HepG2 (cell line): ENCODE measurements around the gene DPP6. TPM values are rescaled to one million over a fixed set of nuclear protein-coding genes. Genes with fewer than 3 reads are reported as not detected.

Experiments used
- ATAC-seq: fragments of 200-7000 bp; cut with Tn5 transposase; 3 replicates; pipeline ENCODE4 v1.9.1; 2020; ENCODE audit warnings: mild to moderate bottlenecking, moderate library complexity
- BruUV-seq: library from RNA; stranded (reverse); fragments of 400-500 nt; replicated peaks from 2 replicates; lab custom pipeline; 2021; lab: Mats Ljungman, UMichigan
- CTCF ChIA-PET: fragments of 300-600 bp; formaldehyde crosslinking; extraction: SDS; loops from one replicate; lab custom pipeline; 2021; ENCODE audit warnings: low total read pairs, inconsistent platforms, low intra/inter-chr PET ratio; lab: Yijun Ruan, JAX
- POLR2A ChIA-PET: fragments of 350-600 bp; sonication (Branson Sonifier 250); formaldehyde crosslinking; loops from one replicate; lab custom pipeline; 2020; ENCODE audit warnings: antibody characterized with exemption, inconsistent platforms; lab: Yijun Ruan, JAX
- DNase-seq: peaks from one replicate; pipeline ENCODE4 v3.0.0-alpha.2; 2015; ENCODE audit warnings: low spot score
- FAIRE-seq: peaks from 3 replicates; lab custom pipeline; 2011; peaks lifted over from hg19 to GRCh38; lab: Jason Lieb, UNC
- H2AFZ ChIP-seq: one replicate; pipeline ENCODE4 v1.6.1; 2011; ENCODE audit warnings: low read length, inconsistent platforms
- H3K27ac ChIP-seq: fragments of 300-600 bp; 3 replicates; pipeline ENCODE4 v1.8.0; 2011; ENCODE audit warnings: mixed run types, mild to moderate bottlenecking, mixed read lengths, low read length, inconsistent platforms; ENCODE audit not compliant: insufficient read depth; ENCODE audit errors: extremely low read length
- H3K27me3 ChIP-seq, 2 experiments: fragments of 200-600 bp in 1 of 2; 2 replicates in 1 of 2; 3 replicates in 1 of 2; pipeline versions ENCODE4 v1.6.0 to v1.8.0; 2011; ENCODE audit warnings: low read length in 2 of 2, mild to moderate bottlenecking in 2 of 2, moderate library complexity in 2 of 2, inconsistent platforms in 1 of 2; ENCODE audit not compliant: insufficient read depth in 2 of 2, control insufficient read depth in 1 of 2
- H3K36me3 ChIP-seq, 2 experiments: fragments of 200-600 bp in 1 of 2; replicated peaks in 1 of 2; 2 replicates in 1 of 2; 3 replicates in 1 of 2; pipeline versions ENCODE4 v1.5.1 to v1.8.0; 2011; ENCODE audit warnings: low read length in 2 of 2, inconsistent platforms in 1 of 2; ENCODE audit not compliant: insufficient read depth in 2 of 2, control insufficient read depth in 1 of 2
- H3K4me1 ChIP-seq: 2 replicates; pipeline ENCODE4 v1.5.1; 2012; ENCODE audit warnings: low read length, inconsistent platforms; ENCODE audit not compliant: insufficient read depth
- H3K4me2 ChIP-seq: 2 replicates; pipeline ENCODE4 v1.6.0; 2011; ENCODE audit warnings: low read depth, low read length, inconsistent platforms
- H3K4me3 ChIP-seq, 3 experiments: fragments of 200-600 bp in 1 of 3; sonication (generic), shearing (Covaris generic) in 1 of 3; replicated peaks in 1 of 3; 2 replicates each; pipeline ENCODE4 v1.5.1; 2011 to 2016; ENCODE audit warnings: low read length in 3 of 3, inconsistent platforms in 2 of 3, low read depth in 2 of 3, mild to moderate bottlenecking in 2 of 3, control low read depth in 1 of 3, mixed read lengths in 1 of 3; ENCODE audit not compliant: insufficient read depth in 1 of 3
- H3K79me2 ChIP-seq: one replicate; pipeline ENCODE4 v1.6.1; 2011; ENCODE audit warnings: low read length, inconsistent platforms; ENCODE audit not compliant: insufficient read depth
- H3K9ac ChIP-seq: 2 replicates; pipeline ENCODE4 v1.6.0; 2011; ENCODE audit warnings: mild to moderate bottlenecking, low read depth, low read length, inconsistent platforms; ENCODE audit not compliant: insufficient read depth
- H3K9me3 ChIP-seq: 2 replicates; pipeline ENCODE4 v1.5.1; 2012; ENCODE audit warnings: mild to moderate bottlenecking, low read length
- H4K20me1 ChIP-seq: 2 replicates; pipeline ENCODE4 v1.6.0; 2011; ENCODE audit warnings: inconsistent platforms, mild to moderate bottlenecking, low read length, moderate library complexity; ENCODE audit not compliant: insufficient read depth
- HNF4G ChIP-seq, 2 experiments: sonication (generic) in 1 of 2; formaldehyde crosslinking in 1 of 2; IDR thresholded peaks; 2 replicates each; pipeline versions ENCODE4 v1.4.0 to v1.6.1; 2011 to 2020; ENCODE audit warnings: borderline replicate concordance in 2 of 2, low read depth in 2 of 2, mild to moderate bottlenecking in 2 of 2, low read length in 1 of 2, missing genetic modification reagents in 1 of 2, moderate library complexity in 1 of 2
- NR2C2 ChIP-seq: sonication (generic); formaldehyde crosslinking; IDR thresholded peaks from 2 replicates; pipeline ENCODE4 v1.4.0; 2020; ENCODE audit warnings: missing genetic modification reagents, mild to moderate bottlenecking, moderate library complexity, borderline replicate concordance
- PCBP1 ChIP-seq: fragments of 200-400 bp; formaldehyde crosslinking; IDR thresholded peaks from 2 replicates; pipeline ENCODE4 v1.6.1; 2017; ENCODE audit warnings: mild to moderate bottlenecking, low read depth, low read length, borderline replicate concordance
- ZBTB43 ChIP-seq: sonication (generic); formaldehyde crosslinking; conservative IDR thresholded peaks from 2 replicates; pipeline ENCODE4 v1.4.0; 2020; ENCODE audit warnings: missing genetic modification reagents
- ZNF24 ChIP-seq: fragments of 450-650 bp; IDR thresholded peaks from 2 replicates; pipeline ENCODE4 v1.6.1; 2017; ENCODE audit warnings: antibody characterized with exemption, mild to moderate bottlenecking
- WGBS: methylation state at CpG from one replicate; pipeline ENCODE4 v1.1.6; 2017; ENCODE audit warnings: low lambda C conversion rate; 5-methylcytosine and 5-hydroxymethylcytosine counted together
- in situ Hi-C: cut with HindIII; loops from 2 replicates; pipeline ENCODE4 v1.10.0; 2017; ENCODE audit warnings: low pct_unique_long_range_greater_than_20kb; ENCODE audit not compliant: extremely low pct_ligation_motif_present
- intact Hi-C: fragments of 100-400 bp; cut with micrococcal nuclease; formaldehyde crosslinking; loops from one replicate; pipeline ENCODE4 v1.10.0; 2022; ENCODE audit not compliant: unreplicated experiment
- polyA plus RNA-seq, 8 experiments: library from polyadenylated mRNA; depleted of rRNA in 3 of 8; stranded (reverse) in 7 of 8; unstranded in 1 of 8; fragments of >200 nt; fragmentation: Illumina TruSeq in 4 of 8; extraction: Trizol in 4 of 8; gene quantifications; 2 replicates each; pipeline versions ENCODE4 v1.2.1 to v1.2.3, GENCODE V29; 2011 to 2016; ENCODE audit warnings: low read depth in 4 of 8, missing spikeins in 1 of 8, mixed read lengths in 1 of 8; ENCODE audit not compliant: insufficient read depth in 1 of 8
- total RNA-seq, 5 experiments: library from RNA; depleted of rRNA; stranded (reverse); fragments of >200 nt; fragmentation: Illumina TruSeq; extraction: Trizol; gene quantifications; 2 replicates each; pipeline ENCODE4 v1.2.3, GENCODE V29; 2016; ENCODE audit warnings: low read depth in 1 of 5
- TF ChIP-seq, protein P1 (sequence below): fragments of 450-650 bp; IDR thresholded peaks from 2 replicates; pipeline ENCODE4 v1.6.1; 2016

Gene DPP6
- total and polyA plus RNA-seq, 2 of the 13 experiments (the other 11 are each of a cell fraction or from before 2014, with no cell fraction given) = not detected

GRCh38 chr7:154882931-154883474 is 830.8 kb downstream of the DPP6 start:
- POLR2A ChIA-PET = no interaction called here

More at GRCh38 chr7:154882931-154883474, 830.8 kb downstream of the DPP6 start:
- in situ Hi-C loops = no loop called here
- Histone ChIP-seq H3K4me1 (no peaks in the 10 kb centered on the region), H3K79me2 (no peaks in the 10 kb centered on the region), H3K36me3 (no peaks in the 10 kb centered on the region), H2AFZ (no peak overlapping the region), H3K27ac (no peak overlapping the region), H3K4me3 (no peak overlapping the region), H3K9me3 (peaks cover 11% of the 10 kb centered on the region), H4K20me1 (no peaks in the 10 kb centered on the region), H3K27me3 (peaks cover 3 to 31% of the 10 kb centered on the region in 2 experiments; a peak in 3 of 5 replicates), H3K9ac (no peak overlapping the region), H3K4me2 (no peak overlapping the region)
- FAIRE-seq = no peak
- no peak for DNase-seq
- ATAC-seq = no peak
- intact Hi-C loops = no loop called here
- no TSS peak for BruUV-seq
- WGBS = 67% methylated on average over 8 of the region's 8 CpGs
- CTCF ChIA-PET = no interaction called here
- TF ChIP-seq ZBTB43 (CRISPR knock-in tag) = no peak
- TF ChIP-seq PCBP1 = no peak
- no peak for TF ChIP-seq ZNF24
- no peak for TF ChIP-seq NR2C2
- TF ChIP-seq, protein P1, sequence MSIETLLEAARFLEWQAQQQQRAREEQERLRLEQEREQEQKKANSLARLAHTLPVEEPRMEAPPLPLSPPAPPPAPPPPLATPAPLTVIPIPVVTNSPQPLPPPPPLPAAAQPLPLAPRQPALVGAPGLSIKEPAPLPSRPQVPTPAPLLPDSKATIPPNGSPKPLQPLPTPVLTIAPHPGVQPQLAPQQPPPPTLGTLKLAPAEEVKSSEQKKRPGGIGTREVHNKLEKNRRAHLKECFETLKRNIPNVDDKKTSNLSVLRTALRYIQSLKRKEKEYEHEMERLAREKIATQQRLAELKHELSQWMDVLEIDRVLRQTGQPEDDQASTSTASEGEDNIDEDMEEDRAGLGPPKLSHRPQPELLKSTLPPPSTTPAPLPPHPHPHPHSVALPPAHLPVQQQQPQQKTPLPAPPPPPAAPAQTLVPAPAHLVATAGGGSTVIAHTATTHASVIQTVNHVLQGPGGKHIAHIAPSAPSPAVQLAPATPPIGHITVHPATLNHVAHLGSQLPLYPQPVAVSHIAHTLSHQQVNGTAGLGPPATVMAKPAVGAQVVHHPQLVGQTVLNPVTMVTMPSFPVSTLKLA = peak; percentile 99
- TF ChIP-seq HNF4G (IDR thresholded peaks at IDR 0.05; ENCODE audit: borderline replicate concordance, low read depth, low read length) = no peak
- TF ChIP-seq HNF4G (CRISPR knock-in tag; IDR thresholded peaks at IDR 0.05; ENCODE audit: borderline replicate concordance, low read depth) = no peak
- TF ChIP-seq, all 625 proteins: peak for 1
